Lung microvascular endothelial cell (primary cell): ENCODE data around the gene RNF20. TPM values are rescaled to one million over a fixed set of nuclear protein-coding genes. Genes with fewer than 3 reads are reported as not detected.
"Not testable (repeated sequence)": the region's sequence is repeated elsewhere in the genome, so short reads cannot be mapped to it uniquely, and the experiment has no call there.

Source experiments
- DNase-seq, 2 donors: peaks; one replicate each; pipeline versions ENCODE4 v3.0.0 to v3.0.0-alpha.2; 2010; ENCODE audit warnings: low read depth in 2 of 2
- total RNA-seq: library from RNA; depleted of rRNA; stranded (reverse); fragments of >200 nt; gene quantifications from 2 replicates; pipeline ENCODE4 v1.2.1, GENCODE V29; 2014

RNF20 gene, protein sequence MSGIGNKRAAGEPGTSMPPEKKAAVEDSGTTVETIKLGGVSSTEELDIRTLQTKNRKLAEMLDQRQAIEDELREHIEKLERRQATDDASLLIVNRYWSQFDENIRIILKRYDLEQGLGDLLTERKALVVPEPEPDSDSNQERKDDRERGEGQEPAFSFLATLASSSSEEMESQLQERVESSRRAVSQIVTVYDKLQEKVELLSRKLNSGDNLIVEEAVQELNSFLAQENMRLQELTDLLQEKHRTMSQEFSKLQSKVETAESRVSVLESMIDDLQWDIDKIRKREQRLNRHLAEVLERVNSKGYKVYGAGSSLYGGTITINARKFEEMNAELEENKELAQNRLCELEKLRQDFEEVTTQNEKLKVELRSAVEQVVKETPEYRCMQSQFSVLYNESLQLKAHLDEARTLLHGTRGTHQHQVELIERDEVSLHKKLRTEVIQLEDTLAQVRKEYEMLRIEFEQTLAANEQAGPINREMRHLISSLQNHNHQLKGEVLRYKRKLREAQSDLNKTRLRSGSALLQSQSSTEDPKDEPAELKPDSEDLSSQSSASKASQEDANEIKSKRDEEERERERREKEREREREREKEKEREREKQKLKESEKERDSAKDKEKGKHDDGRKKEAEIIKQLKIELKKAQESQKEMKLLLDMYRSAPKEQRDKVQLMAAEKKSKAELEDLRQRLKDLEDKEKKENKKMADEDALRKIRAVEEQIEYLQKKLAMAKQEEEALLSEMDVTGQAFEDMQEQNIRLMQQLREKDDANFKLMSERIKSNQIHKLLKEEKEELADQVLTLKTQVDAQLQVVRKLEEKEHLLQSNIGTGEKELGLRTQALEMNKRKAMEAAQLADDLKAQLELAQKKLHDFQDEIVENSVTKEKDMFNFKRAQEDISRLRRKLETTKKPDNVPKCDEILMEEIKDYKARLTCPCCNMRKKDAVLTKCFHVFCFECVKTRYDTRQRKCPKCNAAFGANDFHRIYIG
- total RNA-seq, result 15.9 and 22.2 TPM in 2 replicates

DNA sequence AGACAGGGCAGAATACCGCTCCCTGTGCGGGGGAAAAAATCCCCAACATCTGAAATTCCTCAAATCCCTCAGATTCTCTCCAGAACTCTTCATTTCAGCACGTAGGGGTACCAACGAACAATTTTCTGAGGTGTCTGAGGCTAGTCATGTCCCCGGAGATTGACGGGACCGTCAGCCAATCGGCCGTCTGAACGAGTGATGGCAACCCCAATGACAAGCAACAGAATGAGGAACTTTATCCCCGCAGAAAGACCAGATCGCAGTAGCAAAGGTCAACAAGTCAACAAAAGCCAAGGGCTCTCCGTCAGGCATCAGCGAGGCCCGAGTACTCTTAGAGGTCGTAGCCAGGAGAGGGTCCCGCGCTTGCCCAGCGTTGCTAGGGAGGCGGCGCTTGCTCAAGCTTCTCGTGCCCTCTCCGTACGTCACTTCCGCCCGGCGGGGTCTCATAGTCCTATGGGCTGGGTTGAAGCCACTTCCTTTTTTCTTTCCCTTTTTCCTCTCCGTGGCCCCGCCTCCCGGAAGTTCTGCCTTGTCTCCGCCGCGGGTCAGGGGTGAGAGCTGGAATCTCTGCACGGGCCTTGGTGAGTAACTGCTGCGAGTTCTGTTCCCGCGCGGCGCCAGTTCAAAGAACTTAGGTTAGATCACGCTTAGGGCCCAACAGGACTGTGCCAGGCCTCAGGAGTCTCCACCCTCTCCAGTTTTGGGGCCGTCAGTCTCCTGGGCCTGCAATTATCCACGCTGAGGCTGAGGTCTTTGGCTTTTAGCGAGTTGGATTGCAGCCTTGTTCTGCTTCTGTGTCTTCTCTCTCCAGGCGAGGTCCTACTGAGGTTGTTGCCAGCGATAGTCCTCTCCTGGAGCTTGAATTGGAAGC lies at the start of gene RNF20:
RNF20 (plus strand) TSS at position 520 of the 871 bp plus-strand sequence. CDS start 1,571 bp downstream, outside the sequence.
- DNase-seq, result peak; percentile 99

DNA sequence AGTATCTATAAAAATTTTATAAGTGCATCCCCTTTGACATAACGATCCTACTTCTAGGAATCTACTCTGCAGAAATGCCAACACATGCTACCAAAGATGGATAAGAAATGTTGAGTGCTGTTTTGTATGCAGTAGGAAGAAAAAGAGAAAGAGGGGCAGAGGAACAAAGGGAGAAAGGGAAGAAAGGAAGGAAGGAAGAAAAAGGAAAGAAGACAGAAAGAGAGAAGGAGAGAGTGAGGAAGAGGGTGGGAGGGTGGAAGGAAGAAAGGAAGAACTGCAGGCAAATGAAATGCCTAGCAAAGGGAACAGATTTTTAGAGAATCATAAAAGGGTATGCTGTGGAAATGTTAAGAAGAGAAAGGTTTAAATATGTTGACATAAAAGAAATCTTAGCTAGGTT lies 49.6 kb upstream of the RNF20 start:
- DNase-seq, result no peak

DNA sequence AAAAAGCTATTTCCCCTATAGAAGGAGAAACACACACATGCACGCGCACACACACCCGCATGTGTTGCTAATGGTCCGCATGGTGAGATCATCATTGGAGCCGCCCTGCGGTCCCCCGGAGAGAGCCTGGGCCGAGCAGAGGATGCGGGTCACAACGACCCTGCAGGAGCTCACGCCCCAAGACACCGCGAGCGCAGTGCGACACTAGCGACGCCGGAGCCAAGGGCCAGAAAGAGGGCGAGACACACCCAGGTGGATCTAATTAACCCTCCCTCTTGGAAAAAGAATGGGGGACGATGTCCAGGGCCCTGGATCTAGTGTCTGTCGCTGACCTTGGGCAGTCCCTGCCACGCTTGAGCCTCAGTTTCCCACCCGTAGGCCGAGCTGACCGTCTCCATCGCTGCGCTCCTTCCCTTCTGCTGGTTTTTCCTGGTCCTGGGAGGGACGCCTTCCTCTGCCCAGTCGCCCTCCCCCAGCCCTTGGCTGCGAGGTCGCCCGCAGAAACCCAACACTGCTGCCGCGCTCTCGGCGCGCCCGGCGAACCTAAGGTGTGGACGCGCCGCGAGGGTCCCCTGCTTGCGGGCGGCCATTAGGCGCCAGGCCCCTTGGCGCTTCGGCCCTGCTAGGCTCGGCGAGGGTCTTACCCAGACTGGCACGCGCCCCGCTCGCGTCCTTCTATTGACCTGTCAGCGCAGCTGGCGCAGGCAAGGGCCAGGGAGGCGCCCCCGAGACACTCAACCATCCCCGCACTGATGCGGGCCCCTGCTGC lies 47.5 kb upstream of the RNF20 start:
- peak in 1 of 2 donors; percentile 76 for DNase-seq

DNA sequence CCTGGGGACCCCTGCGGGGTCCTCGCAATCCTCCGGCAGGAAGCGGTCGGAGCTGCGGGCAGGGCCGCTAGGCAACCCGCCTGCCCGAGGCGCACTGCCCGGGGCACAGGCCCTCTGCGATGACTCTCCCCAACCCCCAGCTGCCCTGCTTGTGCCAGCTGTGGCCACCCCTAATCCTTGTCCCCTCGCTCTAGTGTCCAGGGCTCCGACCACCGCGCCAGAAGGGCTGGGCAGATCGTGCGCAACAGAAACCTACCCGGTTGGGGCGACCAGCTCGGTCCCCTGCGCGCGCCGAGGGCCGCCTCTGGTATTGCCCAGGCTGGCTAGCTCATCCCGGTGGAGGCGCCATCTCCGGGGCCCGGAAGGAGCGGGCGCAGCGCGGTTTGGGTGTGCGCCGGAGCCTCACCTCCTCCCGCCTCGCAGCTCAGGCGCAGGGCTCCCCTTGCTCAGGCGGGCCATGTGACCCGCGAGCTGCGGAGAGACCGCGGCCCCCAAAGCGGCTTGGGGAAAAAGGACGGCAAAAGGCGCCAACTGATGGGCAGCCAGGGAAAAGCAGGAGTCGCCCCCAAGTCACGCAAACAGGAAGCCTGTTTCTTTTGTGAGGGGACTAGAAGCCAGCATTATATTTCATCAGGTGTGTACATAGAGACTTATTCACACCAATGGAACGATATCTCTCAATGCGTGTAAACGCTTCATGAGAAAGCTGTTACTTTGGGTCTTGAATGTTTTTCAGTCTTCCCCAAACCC lies 46.8 kb upstream of the RNF20 start:
- peak in 1 of 2 donors; percentile 78 for DNase-seq

DNA sequence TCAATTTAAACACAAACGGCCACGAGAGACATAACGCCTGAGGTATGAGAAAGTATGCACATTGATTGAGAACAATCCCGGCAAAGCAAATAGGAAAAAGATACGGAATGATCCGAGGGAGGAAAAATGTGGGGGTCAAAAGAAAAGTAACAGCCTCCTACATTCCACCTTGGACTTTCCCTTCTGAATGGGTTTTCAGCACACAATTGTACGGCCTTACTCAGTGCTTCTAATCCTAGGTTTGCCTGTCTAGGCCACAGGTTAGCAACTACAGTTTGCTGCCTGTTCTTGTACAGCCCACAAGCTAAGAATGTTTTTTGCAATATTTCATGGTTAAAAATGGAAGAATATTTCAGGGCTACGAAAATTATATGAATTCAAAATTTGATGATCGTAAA lies 46.2 kb upstream of the RNF20 start:
- no peak for DNase-seq

DNA sequence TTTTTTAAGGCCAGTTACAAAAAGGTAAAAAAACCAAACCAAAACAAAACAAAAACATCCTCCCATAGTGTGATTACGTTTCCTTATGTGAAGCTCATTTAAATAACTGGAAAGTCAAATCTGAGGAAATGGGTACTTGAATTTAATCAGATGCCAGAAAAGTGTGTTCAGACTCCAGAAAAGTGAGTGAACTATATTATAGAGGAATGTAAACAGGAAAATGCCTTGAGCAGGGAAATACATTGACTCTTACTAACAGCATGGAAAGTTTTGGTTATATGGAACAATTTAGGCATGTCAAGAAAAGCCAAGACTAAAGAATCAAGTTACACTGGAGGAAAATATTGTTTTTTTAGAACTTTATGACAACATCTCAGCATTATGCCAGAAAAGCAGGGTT lies 37.8 kb upstream of the RNF20 start:
- DNase-seq, result peak in 1 of 2 donors; percentile 20

DNA sequence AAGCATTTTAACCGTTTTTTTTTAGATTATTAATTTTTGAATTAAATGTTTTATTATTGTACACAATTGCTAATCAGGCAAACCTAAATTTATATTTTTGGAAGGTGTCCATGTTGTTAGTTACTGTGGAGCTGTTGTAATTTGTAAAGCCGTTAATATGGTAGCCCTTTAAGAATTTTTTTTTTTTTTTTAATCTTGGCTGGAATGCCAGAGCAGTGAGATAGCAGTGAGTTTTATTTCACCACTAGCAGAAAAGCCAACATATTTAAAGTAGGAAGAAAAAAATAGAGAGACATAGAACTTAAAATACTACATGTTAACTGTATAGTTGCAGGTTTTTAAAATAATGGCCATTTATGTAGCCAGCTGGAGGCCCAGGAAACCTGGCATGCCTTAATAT lies 35.3 kb upstream of the RNF20 start:
- DNase-seq, result no peak

DNA sequence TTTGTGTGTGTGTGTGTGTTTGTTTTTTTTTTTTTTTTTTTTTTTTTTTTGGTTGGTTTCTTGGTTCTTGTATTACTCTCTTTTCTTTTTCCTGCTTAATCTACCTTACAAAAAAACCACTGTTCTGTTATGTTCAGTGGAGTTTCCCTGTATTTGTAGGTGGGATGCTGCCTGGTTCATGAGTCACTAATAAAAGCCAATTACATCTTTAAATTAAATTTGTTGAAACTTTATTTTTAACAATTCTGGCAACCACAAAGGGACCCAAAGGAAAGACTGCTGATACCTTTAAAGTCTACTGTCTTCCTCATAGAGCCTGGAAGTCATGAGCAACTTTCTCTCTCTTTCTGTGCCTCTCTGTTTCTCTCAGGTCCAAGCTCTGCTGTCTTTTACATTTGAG lies 29.5 kb upstream of the RNF20 start:
- no peak for DNase-seq

DNA sequence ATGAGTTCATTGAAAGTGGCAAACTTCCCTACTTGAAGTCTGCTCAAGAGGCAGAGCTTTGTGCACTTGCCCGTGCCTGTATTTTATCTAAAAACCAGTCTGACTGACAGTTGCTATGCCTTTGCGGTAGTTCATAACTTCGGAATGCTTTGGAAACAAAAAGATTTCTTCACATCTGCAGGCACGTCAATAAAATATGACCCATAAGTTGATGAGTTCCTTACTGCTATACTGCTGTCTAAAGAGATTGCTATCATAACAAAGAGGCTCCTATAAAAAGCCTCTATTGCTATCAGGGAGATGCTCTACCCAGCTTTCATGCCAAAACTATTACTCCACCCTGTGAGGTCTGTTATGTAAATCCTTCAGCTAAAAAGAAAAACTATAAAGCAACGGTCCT lies 25.4 kb upstream of the RNF20 start:
- no peak for DNase-seq

DNA sequence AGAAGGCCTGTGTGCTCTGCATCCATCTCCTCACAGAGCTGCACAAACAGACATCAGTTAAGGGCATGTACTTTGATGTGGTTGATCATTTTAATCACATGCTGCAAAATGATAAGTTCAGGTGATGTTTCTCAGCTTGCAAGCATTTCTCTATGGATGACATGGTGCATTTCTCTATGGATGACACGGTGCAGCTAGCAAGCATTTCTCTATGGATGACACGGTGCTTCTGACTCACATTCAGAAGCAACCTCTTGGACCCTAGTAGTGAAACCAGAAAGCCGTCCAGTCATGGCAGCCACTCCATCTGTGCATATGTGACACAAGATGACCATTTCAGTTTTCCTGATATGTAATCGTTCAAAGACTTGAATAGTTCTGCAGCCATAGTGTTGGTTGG lies 24.1 kb upstream of the RNF20 start:
- no peak for DNase-seq

DNA sequence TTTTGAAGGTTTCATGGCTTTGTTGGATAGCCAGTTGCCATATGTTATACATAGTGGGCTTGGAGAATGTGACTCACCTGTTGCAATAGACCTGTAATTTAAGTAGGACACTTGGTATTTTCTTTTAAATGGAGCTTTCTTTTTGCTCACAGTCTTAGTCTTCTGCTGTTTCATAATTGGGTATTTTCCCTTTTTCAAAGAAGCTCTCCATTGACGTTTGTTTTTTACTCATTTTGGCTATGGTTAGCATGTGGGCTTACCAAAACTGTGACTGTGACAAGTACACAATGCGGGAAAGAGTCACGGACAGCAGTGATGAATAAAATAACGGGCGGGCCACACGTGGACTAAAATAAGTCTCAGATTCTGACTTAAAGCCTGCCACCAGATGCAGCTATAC lies 23.2 kb upstream of the RNF20 start:
- no peak for DNase-seq

DNA sequence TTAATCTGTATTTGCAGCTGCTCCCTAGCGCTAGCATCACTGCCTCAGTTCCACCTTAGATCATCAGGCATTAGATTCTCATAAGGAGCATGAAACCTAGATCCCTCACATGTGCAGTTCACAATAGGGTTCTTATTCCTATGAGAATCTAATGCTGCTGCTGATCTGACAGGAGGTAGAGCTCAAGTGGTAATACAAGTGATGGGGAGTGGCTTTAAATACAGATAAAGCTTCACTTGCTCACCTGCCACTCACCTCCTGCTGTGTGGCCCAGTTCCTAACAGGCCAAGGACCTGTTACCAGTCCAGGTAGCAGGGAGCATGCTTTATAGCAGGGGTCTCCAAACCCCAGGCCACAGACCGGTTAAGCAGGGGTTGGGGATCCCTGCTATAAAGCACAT lies 22.6 kb upstream of the RNF20 start:
- DNase-seq, result no peak

DNA sequence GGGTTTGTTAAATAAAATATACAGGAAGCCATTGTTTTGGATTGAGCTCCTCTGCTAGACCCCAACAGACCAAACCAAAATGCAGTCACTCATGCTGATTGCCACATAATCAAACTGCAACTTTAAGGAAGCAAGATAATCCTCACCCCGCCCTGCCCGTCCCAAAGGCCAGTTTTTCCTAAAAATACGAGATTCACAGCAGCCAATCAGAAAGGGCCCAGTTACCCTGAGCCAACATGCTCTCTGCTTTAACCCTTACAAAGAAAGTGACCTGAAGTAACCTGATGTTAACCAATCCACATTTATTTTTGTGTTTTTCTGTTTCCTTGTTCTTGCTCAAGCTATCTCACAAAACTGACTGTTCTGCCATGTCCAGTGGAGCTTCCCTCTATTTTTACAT lies 21.5 kb upstream of the RNF20 start:
- DNase-seq, result no peak

DNA sequence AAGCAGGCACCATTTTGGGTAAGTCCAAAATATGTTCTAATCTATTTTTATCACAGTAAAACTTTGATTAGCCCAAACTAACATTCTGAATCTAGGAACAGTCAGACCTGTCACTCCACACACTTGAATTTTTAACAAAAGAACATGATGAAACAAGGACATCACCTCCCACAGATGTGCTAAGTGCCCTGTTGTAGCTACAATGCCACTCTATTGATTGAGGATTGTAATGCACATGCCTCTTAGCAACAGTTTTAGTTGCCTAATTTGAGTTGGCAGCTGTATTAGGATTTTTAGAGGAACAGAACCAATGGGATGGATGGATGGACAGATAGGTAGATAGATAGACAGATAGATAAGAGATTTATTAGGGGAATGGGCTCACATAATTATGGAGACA lies 20.3 kb upstream of the RNF20 start:
- DNase-seq, result no peak

DNA sequence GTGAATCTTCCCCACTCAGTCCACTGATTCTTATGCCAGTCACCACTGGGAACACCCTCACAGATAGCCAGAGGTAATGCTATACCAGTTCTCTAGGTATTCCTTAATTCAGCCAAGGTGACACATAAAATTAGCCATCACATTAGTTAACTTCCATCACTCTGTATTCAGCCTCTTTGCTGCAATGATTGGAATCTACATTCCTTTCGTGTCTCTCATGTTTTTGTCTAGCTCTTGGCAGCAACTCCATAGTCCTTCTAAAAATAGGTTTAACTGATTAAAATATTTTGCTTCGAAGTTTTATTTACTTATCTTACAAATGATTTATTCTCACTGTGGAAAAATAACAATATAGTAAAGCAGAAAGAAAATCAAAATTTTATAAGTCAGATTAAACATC lies 19.6 kb upstream of the RNF20 start:
- DNase-seq, result peak in 1 of 2 donors; percentile 39

DNA sequence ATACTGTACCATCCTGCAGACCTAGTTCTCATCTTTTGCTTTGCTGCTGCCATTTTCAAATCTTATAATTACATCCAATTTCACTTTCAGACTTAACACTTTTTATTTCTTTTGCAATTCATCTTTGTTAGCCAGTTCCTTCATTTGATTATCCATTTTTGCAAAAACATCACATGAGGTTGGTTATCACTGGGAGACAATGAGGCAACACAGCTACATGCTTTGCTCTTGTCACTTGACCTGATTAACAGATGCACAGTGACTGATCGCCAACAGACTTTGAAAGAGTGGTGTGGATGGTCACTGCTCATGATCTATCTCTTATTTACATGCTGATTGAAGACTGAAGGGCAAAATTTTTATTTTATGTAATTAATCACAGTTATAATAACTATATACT lies 17.0 kb upstream of the RNF20 start:
- DNase-seq, result no peak

DNA sequence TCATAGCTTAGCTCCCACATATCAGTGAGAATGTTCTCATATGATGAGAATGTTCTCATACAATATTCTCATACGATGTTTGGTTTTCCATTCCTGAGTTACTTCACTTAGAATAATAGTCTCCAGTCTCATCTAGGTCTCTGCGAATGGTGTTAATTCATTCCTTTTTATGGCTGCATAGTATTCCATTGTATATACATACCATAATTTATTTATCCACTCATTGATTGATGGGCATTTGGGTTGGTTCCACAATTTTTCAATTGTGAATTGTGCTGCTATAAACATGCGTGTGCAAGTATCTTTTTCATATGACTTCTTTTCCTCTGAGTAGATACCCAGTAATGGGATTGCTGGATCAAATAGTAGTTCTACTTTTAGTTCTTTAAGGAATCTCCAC lies 15.2 kb upstream of the RNF20 start:
- not testable (repeated sequence) for DNase-seq

DNA sequence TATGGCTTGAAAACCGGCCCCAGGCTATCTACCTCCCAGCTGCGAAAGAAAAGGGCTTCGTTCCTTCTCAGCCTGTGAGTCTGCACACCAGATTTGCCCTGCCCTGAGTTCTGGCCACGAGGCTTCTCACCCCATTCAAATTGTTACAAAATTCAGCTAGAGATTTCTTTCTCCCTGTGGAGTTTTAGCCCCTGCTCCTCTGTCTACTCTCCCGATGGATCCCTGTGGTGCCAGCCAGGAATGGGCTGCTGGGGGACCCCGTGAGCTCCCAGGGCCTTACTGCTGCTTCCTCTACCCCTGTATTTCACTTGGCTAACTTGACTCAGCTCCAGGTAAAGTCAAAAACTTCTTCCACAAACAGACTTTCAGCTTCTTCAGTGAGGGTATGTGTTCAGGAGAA lies 9.3 kb upstream of the RNF20 start:
- DNase-seq, result no peak

DNA sequence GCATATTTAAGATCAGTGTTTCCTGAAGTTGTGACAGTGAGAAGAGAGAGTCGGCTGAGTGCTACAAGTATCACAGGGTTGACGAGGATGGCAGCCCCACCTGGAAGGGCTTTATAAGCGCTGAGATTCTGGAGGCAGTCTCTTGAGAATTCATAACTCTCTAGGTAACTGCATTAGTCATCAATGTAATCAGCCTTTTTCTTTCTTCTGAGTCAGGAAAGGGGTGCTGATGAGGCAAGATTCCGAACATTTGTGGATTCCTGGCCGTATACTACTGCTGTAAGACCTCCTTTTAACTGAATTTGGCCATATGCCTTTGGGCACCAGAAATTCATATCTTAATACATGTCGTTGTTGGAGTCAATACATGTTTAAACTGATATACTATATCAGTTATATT lies 6.6 kb upstream of the RNF20 start:
- DNase-seq, result no peak

DNA sequence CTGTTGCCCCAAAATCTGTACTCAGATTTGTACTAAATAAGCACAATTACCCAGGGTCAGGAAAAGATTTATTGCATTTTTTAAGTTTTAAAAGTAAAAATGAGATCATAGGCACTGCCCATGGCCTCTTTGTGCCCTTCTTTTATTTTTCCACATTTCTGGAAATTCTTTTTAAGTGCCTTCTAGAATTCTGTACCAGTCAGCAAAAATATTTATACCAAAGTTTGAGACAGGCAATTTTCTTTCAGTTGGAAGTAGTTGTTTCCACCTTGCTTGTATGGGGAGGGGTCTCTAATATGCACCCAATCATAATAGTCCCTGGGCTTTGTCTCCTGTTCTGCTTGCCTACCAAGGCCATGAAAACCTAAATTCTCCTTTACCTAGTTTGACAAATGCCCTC lies 5.6 kb upstream of the RNF20 start:
- DNase-seq, result no peak
